Measurements from ENCODE around the gene PLBD1.

PLBD1 gene, protein sequence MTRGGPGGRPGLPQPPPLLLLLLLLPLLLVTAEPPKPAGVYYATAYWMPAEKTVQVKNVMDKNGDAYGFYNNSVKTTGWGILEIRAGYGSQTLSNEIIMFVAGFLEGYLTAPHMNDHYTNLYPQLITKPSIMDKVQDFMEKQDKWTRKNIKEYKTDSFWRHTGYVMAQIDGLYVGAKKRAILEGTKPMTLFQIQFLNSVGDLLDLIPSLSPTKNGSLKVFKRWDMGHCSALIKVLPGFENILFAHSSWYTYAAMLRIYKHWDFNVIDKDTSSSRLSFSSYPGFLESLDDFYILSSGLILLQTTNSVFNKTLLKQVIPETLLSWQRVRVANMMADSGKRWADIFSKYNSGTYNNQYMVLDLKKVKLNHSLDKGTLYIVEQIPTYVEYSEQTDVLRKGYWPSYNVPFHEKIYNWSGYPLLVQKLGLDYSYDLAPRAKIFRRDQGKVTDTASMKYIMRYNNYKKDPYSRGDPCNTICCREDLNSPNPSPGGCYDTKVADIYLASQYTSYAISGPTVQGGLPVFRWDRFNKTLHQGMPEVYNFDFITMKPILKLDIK

DNA sequence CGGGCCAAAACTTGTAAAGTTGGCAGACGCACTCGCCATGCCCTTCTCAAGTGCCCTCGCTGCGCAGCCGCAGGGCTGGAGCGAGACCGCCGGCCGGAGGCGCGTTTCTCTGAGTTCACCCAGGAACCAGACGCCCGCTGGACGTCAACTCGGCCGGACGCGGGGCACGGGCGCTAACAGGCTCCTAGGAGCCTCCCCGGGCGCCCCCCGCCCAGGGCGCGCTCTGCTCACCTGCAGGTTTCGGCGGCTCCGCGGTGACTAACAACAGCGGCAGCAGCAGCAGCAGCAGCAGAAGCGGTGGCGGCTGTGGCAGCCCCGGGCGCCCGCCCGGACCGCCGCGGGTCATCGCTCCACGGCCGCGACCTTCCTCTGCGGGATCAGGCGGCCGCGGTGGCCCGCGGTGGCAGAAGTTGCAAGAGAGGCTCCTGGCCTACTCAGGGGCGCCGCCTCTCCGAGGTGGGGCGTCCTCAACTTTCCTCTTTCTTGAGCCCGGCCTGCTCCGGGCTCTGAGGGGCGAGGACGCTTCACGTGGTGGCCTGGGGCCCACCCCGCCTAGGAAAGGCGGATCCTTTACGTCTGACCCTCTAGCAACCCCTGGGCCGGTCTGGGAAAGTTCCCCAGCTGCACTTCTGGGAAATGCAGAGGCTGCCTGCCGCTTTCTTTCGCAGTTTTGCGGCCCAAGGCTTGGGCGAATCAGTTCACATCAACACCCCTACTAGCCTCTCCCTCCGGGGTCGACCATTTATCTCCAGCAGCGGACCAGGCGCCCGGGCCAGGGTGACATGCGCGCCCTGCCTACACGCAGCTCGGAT is at the start of gene PLBD1:
Gene PLBD1 (minus strand): TSS at position 533 of the 812 bp plus-strand sequence. CDS start 187 bp downstream, at position 346.
- peak; percentile 38 for DNase-seq (ENCODE audit: low spot score)

DNA sequence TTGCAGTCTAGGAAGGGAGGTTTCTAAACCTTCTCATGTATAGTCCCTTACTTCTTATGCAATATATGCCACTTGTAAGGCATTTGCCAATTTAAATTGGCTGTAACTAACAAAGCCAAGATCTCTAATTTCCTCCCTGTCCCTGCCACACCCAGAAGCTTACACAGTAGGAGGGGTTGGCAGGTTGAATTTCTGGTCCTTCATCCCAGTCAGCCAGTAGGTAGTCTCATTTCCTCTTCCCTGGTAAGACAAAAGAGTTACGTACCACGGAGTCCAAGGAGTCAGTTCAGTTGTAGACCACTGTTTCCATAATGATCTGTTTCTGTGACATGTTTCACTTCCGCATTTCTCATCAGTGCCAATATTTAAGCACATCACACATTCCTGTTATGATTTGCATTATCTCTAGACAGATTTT is 47.0 kb upstream of the PLBD1 start:
- DNase-seq (ENCODE audit: low spot score) = peak; percentile 61

DNA sequence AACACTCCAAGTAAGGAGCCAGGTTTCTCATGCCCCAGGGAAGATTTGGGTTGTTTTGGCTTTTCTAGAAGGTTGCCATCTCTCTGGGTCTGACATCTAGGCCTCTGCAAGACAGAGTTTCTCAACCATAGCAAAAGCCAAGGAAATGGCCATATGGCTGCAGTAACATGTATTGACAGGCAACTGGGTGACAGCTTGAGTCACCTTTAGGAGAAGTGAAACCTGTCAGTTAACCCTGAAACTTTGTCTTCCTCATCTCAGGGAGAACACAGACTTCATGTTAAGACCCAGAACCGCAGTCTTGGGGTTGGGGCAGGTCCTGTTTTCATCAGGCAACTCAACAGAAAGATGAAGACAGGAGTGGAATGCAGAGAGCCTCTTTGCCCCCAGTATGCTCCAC is 46.0 kb upstream of the PLBD1 start:
- peak; percentile 64 for DNase-seq (ENCODE audit: low spot score)

DNA sequence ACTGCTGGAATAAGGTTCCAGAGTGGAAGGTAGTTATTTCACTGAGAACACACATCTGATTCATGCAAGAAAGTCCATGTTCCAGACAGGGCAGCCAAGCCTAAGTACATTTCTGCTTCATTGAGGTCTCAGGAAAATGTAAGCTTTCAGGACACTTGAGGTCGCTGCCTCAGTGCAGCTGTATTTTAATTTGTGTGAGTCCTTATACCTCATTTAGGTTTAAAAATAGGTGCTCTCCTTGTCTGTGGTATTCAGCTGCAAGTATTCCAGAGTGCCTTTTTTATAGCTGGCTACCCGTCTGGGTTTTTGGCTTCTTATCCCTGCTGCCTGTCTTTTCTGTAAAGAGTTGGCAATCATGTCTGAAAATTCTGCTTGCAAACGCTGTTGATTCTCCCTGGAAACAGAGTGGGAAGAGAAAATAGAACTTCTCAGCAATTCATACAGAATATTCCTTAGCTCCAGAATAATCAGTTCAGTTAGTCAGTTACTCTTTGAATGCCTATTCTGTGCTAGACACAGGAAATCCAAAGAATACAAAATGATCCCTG is 45.3 kb upstream of the PLBD1 start:
- no peak for DNase-seq (ENCODE audit: low spot score)

DNA sequence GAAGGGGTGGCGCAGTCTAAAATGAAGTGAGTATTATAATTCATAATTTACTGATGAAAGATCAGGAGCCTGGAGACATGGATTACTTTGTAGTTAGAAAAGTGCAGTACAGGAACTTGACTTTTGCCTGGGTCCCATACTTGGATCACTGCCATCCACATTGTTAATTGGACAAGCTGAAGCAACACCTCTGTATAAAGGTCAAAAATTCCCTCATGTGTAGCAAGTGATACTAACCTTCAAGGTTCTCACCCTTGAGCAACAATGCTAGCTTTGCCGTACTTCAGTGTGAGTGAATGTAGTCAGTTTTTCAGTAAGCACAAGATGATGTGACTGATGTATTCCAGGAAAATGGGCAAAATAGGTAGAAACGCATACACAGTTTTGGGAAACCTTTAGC is 44.6 kb upstream of the PLBD1 start:
- DNase-seq (ENCODE audit: low spot score) = no peak

DNA sequence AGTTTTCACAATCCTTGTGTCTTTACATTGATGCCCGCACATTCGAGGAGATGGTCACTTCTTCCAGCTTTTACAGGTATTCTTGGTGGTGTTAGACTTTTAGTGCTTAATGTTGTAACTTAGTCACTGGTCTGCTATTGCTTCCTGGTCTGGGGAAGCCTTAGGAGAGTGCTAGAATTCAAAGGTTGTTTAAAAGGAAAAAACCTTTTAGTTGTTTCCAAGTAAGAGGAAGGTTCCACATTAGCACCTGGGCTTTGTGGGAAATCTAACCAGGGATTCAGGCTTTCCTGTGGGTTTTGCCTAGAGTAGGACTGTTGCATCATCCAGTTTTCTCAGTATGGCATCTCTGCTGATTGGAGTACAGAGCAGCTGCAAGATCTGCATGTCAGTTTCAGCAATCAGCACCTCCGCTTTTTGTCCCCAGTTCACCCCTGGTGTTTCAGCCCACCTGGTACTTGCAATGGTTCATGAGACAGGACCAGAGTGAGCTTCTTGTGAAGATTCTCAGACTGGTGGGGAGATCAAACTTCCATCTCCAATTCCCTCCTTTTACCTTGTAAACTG is 44.0 kb upstream of the PLBD1 start:
- DNase-seq (ENCODE audit: low spot score) = no peak

DNA sequence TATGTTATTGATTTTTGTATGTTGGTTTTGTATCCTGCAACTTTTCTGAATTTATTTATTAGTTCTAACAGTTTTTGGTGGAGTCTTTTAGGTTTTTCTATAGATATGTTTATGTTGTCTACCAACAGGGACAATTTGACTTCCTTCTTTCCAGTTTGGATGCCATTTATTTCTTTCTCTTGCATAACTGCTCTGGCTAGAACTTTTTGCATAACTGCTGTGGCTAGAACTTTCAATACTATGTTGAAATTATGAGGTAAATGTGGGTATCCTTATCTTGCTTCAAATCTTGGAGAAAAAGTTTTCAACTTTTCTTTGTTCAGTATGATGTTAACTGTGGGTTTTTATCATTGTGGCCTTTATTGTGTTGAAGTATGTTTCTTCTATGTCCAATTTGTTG is 39.9 kb upstream of the PLBD1 start:
- no peak for DNase-seq (ENCODE audit: low spot score)

DNA sequence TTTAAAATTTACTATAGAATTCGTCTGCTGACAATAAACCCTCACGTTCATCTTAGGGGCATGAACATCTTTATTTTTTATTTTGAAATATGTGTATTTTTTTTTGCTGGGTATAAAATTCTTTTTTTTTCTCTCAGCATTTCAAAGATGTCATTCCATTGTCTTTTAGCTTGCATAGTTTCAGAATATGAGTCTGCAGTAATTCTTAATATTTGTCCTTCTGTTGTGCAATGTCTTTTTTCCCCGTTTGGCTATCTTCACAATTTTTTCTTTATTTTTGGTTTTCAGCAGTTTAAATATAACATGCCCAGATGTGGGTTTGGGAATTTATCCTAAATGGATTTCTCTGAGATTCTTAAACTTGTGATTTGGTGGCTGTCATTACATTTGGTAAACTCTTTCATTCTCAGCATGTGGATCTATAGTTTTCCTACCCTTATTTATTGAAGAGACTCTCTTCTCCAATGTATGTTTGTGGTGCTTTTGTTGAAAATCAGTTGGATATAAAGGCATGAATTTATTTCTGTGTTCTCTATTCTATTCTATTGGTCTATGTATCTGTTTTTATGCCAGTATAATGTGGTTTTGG is 37.8 kb upstream of the PLBD1 start:
- no peak for DNase-seq (ENCODE audit: low spot score)

DNA sequence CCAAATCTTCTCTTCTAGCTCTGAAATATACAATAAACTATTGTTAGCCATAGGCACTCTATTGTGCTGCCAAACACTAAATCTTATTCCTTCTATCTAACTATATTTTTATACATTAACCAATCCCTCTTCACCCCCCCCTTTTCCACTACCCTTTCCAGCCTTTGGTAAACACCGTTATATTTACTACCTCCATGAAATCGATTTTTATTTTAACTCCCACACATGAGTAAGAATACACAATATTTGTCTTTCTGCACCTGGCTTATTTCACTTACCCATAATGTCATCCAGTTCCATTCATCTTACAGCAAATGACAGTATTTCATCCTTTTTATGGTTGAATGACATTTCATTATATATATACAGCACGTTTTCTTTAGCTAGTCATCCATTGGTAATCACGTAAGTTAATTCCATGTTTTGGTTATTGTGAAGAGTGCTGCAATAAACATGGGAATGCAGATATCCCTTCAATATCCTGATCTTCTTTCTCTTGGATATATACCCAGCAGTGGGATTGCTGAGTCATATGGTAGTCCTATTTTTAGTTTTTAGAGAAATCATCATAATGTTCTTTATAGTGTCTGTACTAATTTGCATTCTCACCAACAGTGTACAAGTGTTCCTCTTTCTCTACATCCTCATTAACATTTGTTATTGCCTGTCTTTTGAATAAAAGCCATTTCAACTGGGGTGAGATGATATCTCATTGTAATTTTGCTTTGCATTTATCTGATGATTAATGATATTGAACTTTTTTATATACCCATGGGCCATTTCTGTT is 34.2 kb upstream of the PLBD1 start:
- no peak for DNase-seq (ENCODE audit: low spot score)

DNA sequence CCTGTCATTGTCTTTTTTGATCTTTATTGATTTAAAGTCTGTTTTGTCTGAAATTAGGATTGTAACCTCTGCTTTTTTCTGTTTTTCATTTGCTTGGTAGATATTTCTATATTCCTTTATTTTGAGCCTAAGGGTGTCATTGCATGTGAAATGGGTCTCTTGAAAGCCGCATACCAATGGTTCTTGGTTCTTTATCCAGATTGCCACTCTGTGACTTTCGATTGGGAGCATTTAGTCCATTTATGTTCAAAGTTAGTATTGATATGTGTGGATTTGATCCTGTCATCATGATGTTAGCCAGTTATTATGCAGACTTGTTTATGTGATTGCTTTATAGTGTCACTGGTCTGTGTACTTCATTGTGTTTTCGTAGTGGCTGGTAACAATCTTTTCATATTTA is 29.8 kb upstream of the PLBD1 start:
- DNase-seq (ENCODE audit: low spot score) = no peak

DNA sequence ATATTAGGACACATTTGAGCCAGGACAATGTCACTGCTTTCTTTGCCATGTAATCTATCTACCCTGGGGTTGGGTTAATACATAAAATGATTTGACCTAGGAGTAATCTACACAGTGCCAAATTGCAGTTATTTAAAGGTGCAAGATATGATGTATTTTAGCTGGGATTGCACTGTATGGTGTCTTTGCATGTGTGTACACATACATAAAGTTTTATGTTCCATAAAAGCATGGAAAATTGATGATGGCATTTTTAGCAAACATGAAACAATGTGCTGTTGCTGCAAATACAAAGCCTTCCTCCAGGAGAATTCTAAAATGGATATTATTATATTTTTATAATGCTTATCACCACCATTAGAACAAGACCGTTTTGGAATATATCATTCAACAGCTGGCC is 24.0 kb upstream of the PLBD1 start:
- no peak for DNase-seq (ENCODE audit: low spot score)

DNA sequence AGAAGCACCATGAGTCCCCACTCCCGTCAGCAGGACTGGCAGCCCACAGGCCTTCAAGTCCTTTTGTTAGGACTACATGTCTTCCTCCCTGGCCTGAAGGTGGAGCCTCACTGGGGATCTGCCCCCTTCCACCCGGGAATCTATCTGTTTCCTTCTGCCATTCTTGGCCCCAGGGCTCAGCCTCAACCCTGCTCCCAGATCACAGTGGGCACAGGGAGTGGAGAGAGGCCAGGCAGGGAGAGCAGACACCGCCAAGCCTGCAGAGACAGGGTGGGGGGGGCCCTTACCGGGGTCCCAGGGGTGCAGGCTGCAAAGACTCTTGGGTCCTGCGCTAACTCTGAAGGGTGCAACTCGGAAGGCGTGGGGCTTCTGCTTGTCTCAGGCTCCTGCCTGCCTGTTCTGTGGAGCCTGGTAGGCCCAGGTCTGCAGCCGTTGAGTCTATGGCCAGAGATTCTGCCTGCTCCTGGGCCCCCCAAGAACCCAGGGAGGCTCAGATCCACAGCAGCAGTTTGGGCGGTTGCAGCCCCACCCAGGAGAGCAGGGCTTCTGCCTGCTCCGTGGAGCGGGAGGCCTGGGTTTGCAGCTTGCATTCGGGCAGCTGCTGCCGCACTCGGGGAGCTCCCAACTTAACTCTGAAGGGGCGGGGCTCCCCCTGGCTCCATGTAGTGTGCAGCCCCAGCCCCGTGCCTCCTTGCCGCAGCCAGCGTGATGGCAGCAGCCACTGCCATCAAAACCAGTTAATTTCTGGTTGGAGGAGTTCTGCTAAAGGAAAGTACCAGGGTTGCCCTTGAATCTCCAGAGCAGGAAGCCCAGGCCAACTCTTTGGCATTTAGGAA is 21.7 kb upstream of the PLBD1 start:
- no peak for DNase-seq (ENCODE audit: low spot score)

DNA sequence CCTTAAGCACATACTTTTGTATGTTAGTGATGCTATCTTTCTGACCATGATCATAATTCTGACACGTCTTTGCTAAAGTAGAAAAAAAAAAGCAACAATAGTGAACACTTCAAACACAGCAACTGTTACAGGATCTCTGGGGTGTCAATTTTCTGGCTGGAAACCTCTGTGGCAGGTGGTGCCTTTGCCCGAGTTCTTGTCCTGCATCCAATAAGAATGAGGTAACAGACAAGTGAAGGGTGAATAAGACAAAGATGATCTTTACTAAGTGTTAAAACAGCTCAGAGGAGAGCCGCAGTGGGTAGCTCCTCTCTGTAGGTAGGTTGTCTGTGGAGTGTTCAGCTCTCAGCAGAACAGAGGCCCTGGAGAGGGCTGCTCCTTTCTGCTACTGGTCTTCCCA is 20.9 kb upstream of the PLBD1 start:
- no peak for DNase-seq (ENCODE audit: low spot score)

DNA sequence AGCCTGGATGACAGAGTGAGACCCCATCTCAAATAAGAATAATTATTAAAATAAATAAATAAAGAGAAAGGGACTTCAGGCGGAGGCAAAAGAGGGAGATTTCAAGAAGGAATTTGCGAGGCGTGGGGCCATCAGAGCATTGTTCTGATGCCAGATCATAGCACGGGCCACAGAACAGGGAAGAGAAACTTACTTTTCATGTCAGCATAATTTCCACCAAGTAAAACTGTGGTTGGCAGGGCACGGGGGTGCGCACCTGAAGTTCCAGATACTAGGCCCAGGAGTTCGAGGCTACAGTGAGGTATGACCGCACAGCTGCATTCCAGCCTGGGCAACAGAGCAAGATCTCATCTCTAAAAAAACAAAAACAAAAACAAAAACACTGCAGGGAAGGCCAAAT is 11.0 kb upstream of the PLBD1 start:
- DNase-seq (ENCODE audit: low spot score) = no peak

DNA sequence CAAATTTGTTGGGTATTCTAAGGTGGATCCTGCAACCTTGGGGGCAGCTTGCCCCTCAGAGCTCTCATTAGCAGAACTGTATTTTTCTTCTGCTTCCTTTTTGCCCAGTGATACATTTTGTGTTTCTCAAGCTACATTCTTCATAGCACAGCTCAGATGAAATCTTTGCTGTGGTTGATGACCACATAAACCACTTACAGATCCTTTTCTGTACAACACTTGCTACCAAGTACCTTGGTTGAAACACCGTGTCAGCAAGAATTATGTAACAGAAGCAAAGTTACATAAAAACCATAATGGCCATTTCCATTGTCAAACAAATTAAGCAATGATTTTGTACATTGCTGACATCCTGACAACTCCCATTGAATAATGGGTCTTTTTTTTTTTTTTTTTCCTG is 9.7 kb upstream of the PLBD1 start:
- DNase-seq (ENCODE audit: low spot score) = no peak

DNA sequence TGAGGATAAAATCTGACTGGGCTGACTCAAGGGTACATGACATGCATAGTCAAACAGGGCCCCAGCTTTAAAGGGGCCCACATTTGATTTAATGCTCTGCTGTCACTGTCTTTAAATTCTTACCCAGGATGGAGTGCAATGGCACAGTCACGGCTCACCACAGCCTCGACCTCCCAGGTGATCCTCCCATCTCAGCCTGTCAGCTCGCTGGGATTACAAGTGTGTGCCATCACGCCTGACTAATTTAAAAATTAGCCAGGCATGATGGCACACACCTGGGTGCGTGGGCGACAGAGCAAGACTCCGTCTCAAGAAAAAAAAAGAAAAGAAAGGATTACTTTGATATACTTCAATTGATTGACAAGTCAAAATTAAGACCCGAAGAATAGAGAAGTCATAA is 9.2 kb upstream of the PLBD1 start:
- DNase-seq (ENCODE audit: low spot score) = no peak

DNA sequence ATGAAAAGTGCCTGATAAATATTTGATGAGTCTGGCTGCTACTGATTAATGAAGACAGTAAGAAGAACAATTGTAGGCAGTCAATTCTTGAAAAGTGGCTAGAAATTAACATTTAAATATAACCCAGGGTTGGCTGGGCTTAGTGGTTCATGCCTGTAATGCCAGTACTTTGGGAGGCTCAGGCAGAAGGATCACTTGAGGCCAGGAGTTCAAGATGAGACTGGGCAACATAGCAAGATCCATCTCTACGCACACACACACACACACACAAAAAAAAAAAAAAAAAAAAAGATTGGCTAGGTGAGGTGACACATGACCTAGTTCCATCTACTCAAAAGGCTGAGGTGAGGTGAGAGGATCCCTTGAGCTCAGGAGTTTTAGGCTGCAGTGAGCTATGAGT is 7.9 kb upstream of the PLBD1 start:
- DNase-seq (ENCODE audit: low spot score) = no peak

DNA sequence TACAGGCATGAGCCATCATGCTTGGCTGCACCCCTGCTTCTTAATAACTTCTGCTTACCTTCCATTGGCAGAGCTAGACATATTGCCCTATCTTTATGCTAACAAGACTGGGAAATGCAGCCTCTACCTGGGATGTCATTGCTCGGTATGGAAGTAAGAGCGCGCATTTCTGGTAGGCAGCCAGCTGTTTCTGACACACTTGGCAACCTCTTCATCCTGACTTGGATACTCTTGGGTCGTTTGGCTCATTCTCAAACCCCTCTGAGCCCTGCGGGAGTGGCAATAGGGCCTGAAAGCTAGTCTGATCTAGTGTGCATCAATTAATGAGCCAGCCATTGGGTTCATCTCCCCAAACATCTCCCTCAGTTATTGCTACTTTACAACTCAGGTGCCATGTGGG is 5.4 kb upstream of the PLBD1 start:
- no peak for DNase-seq (ENCODE audit: low spot score)

DNA sequence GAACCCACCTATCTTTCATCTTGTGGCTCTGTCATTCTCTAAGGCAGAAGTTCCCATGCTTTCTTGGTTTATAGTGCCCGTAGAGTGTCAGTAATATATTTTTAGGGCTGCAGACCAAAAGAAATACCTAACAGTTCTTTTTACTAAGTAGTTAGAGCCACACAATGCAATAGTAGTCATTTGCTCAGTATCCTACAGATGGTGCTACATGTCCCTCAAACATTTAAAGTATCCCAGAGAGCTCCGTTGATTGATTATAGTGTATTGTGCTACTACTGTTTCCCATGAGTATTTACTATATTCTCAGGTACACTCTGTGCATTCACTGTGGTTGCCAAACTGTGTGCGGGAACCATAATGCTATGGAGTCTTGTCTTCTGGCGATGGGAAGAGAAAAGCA is 4.7 kb upstream of the PLBD1 start:
- DNase-seq (ENCODE audit: low spot score) = no peak

DNA sequence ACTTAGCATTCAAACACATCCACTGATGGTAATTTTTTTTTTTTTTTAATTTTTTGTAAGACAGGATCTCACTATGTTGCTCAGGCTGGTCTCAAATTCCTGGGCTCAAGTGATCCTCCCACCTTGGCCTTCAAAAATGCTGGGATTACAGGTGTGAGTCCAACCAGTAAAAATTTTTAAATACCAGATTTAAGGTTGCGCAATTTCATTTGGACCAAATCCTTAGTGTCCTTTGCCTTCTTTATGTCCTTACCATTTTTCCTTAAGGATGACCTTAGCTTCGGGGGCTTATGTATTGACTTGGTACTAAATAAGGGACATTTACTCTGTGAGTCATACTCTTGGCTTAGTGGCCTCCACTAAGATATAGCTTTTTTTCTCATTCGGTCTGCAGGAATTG is 4.1 kb upstream of the PLBD1 start:
- DNase-seq (ENCODE audit: low spot score) = no peak
